SW480 (cell line): ENCODE results near the gene EML4.
"Not testable (repeated sequence)": the region's sequence is repeated elsewhere in the genome, so short reads cannot be mapped to it uniquely, and the experiment has no call there.

Experiments used
- DNase-seq: peaks from one replicate; pipeline ENCODE4 v3.0.0-alpha.2; 2016; ENCODE audit warnings: low spot score

EML4 gene

GRCh38 chr2:42256505-42256904 lies 87.4 kb downstream of the EML4 start:
- DNase-seq: no peak

GRCh38 chr2:42261518-42262195 lies 92.5 kb downstream of the EML4 start:
- no peak for DNase-seq

GRCh38 chr2:42266236-42266635 lies 97.1 kb downstream of the EML4 start:
- no peak for DNase-seq

- DNase-seq: no peak
Measured at GRCh38 chr2:42267530-42267929, 98.4 kb downstream of the EML4 start.

GRCh38 chr2:42268528-42269151 lies 99.5 kb downstream of the EML4 start:
- no peak for DNase-seq

- DNase-seq: no peak
Measured at GRCh38 chr2:42270757-42271156, 101.6 kb downstream of the EML4 start.

- DNase-seq: not testable (repeated sequence)
Measured at GRCh38 chr2:42271246-42271645, 102.1 kb downstream of the EML4 start.

- peak; percentile 30 for DNase-seq
Measured at GRCh38 chr2:42274863-42275262, 105.7 kb downstream of the EML4 start.

GRCh38 chr2:42281416-42282081 lies 112.4 kb downstream of the EML4 start:
- DNase-seq: no peak

GRCh38 chr2:42284019-42284418 lies 114.9 kb downstream of the EML4 start:
- DNase-seq: no peak

GRCh38 chr2:42286268-42286946 lies 117.3 kb downstream of the EML4 start:
- no peak for DNase-seq

GRCh38 chr2:42288811-42289210 lies 119.7 kb downstream of the EML4 start:
- DNase-seq: no peak

- DNase-seq: no peak
Measured at GRCh38 chr2:42289222-42289621, 120.1 kb downstream of the EML4 start.

- DNase-seq: no peak
Measured at GRCh38 chr2:42290005-42290404, 120.9 kb downstream of the EML4 start.

GRCh38 chr2:42293019-42293418 lies 123.9 kb downstream of the EML4 start:
- DNase-seq: no peak

- no peak for DNase-seq
Measured at GRCh38 chr2:42296226-42296625, 127.1 kb downstream of the EML4 start.

GRCh38 chr2:42297322-42297936 lies 128.3 kb downstream of the EML4 start:
- DNase-seq: peak; percentile 20

GRCh38 chr2:42298132-42298531 lies 129.0 kb downstream of the EML4 start:
- no peak for DNase-seq

- no peak for DNase-seq
Measured at GRCh38 chr2:42298996-42299754, 130.0 kb downstream of the EML4 start.

- DNase-seq: no peak
Measured at GRCh38 chr2:42300527-42300926, 131.4 kb downstream of the EML4 start.

GRCh38 chr2:42303252-42303651 lies 134.1 kb downstream of the EML4 start:
- DNase-seq: no peak
